ENCODE data around the gene TMTC4.

GRCh38 chr13:100707818-100708740, 33.5 kb upstream of the TMTC4 start:
- TF ChIP-seq CTCF (IDR thresholded peaks at IDR 0.05; ENCODE audit: low read depth, low read length, poor library complexity, severe bottlenecking) (no peak), EZH2phosphoT487 (IDR thresholded peaks at IDR 0.05; ENCODE audit: borderline replicate concordance, low read length) (no peak)

Data from DOHH2 (cell line).